CD14-positive monocyte (primary cell): ENCODE measurements around the gene PPP1R15B. TPM values are rescaled to one million over a fixed set of nuclear protein-coding genes. Genes with fewer than 3 reads are reported as not detected.

Experiments used
- DNase-seq, 3 donors: peaks; one replicate each; pipeline ENCODE4 v3.0.0-alpha.2; 2011 to 2022
- H2AFZ ChIP-seq: 2 replicates; pipeline ENCODE4 v1.6.0; 2012; ENCODE audit warnings: mild to moderate bottlenecking, low read depth, low read length, inconsistent platforms; ENCODE audit not compliant: insufficient read depth, poor library complexity, severe bottlenecking
- H3K27ac ChIP-seq, 2 donors: 1 replicate in 1 of 2; 2 replicates in 1 of 2; pipeline ENCODE4 v1.5.1; 2012 to 2013; ENCODE audit warnings: low read length in 2 of 2, control low read depth in 1 of 2, inconsistent platforms in 1 of 2, low read depth in 1 of 2, mild to moderate bottlenecking in 1 of 2
- H3K27me3 ChIP-seq, 2 donors: one replicate each; pipeline versions ENCODE4 v1.6.0 to v1.6.1; 2011 to 2013; ENCODE audit warnings: low read length in 2 of 2; ENCODE audit not compliant: control insufficient read depth in 2 of 2, insufficient read depth in 2 of 2
- H3K36me3 ChIP-seq, 2 donors: replicated peaks in 1 of 2; 1 replicate in 1 of 2; 2 replicates in 1 of 2; pipeline versions ENCODE4 v1.5.1 to v1.6.1; 2012 to 2013; ENCODE audit warnings: low read length in 2 of 2, control low read depth in 1 of 2, inconsistent platforms in 1 of 2, mild to moderate bottlenecking in 1 of 2; ENCODE audit not compliant: insufficient read depth in 2 of 2, control insufficient read depth in 1 of 2
- H3K4me1 ChIP-seq, 2 donors: 1 replicate in 1 of 2; 2 replicates in 1 of 2; pipeline versions ENCODE4 v1.5.1 to v1.6.1; 2012 to 2013; ENCODE audit warnings: low read length in 2 of 2, control low read depth in 1 of 2, inconsistent platforms in 1 of 2, mild to moderate bottlenecking in 1 of 2, moderate library complexity in 1 of 2; ENCODE audit not compliant: insufficient read depth in 2 of 2, control insufficient read depth in 1 of 2
- H3K4me2 ChIP-seq: replicated peaks from 2 replicates; pipeline ENCODE3; 2012; ENCODE audit warnings: low read length, moderate library complexity, mild to moderate bottlenecking; ENCODE audit not compliant: poor library complexity, severe bottlenecking; ENCODE audit errors: extremely low read depth
- H3K4me3 ChIP-seq, 3 experiments: fragments of 200-600 bp in 1 of 3; sonication (generic) in 1 of 3; replicated peaks in 1 of 3; 1 replicate in 2 of 3; 2 replicates in 1 of 3; pipeline ENCODE4 v1.5.1; 2011 to 2013; ENCODE audit warnings: low read length in 3 of 3, mild to moderate bottlenecking in 3 of 3, control low read depth in 2 of 3, low read depth in 2 of 3, inconsistent platforms in 1 of 3, moderate library complexity in 1 of 3
- H3K79me2 ChIP-seq: 2 replicates; pipeline ENCODE4 v1.6.0; 2012; ENCODE audit warnings: mild to moderate bottlenecking, control low read depth, inconsistent platforms, low read length, moderate library complexity; ENCODE audit not compliant: insufficient read depth
- H3K9ac ChIP-seq: 2 replicates; pipeline ENCODE4 v1.6.0; 2017; ENCODE audit warnings: low read length, mild to moderate bottlenecking; ENCODE audit not compliant: insufficient read depth, poor library complexity, severe bottlenecking
- H3K9me3 ChIP-seq, 2 donors: replicated peaks in 1 of 2; 1 replicate in 1 of 2; 2 replicates in 1 of 2; pipeline versions ENCODE4 v1.5.1 to v1.6.1; 2012 to 2013; ENCODE audit warnings: low read length in 2 of 2, control low read depth in 1 of 2; ENCODE audit not compliant: control insufficient read depth in 1 of 2, insufficient read depth in 1 of 2
- H4K20me1 ChIP-seq: 2 replicates; pipeline ENCODE4 v1.6.0; 2012; ENCODE audit warnings: mild to moderate bottlenecking, low read length, control low read depth, moderate library complexity; ENCODE audit not compliant: insufficient read depth
- H3K27ac Mint-ChIP-seq, 7 donors: one replicate each; pipeline ENCODE4 v1.8.0; 2020; ENCODE audit warnings: mild to moderate bottlenecking in 7 of 7, mixed read lengths in 7 of 7, moderate library complexity in 6 of 7, inconsistent platforms in 2 of 7
- H3K27me3 Mint-ChIP-seq, 3 donors: one replicate each; pipeline ENCODE4 v1.8.0; 2021 to 2022; ENCODE audit warnings: low read depth in 3 of 3, mild to moderate bottlenecking in 3 of 3, mixed read lengths in 3 of 3, moderate library complexity in 3 of 3, inconsistent platforms in 1 of 3
- H3K36me3 Mint-ChIP-seq, 2 donors: one replicate each; pipeline ENCODE4 v1.8.0; 2020; ENCODE audit warnings: mixed read lengths in 2 of 2, inconsistent platforms in 1 of 2, mild to moderate bottlenecking in 1 of 2
- H3K4me1 Mint-ChIP-seq: one replicate; pipeline ENCODE4 v1.8.0; 2020; ENCODE audit warnings: mild to moderate bottlenecking, mixed read lengths
- H3K4me3 Mint-ChIP-seq, 2 donors: one replicate each; pipeline ENCODE4 v1.8.0; 2020; ENCODE audit warnings: mild to moderate bottlenecking in 2 of 2, mixed read lengths in 2 of 2, moderate library complexity in 1 of 2
- H3K9me3 Mint-ChIP-seq, 7 donors: one replicate each; pipeline ENCODE4 v1.8.0; 2020 to 2022; ENCODE audit warnings: mixed read lengths in 7 of 7, mild to moderate bottlenecking in 6 of 7, moderate library complexity in 6 of 7, inconsistent platforms in 2 of 7
- WGBS: methylation state at CpG from one replicate; pipeline ENCODE4 v1.1.5; 2013; ENCODE audit warnings: missing lambda C conversion rate; ENCODE audit not compliant: insufficient coverage; 5-methylcytosine and 5-hydroxymethylcytosine counted together
- intact Hi-C, 2 donors: fragments of 100-400 bp; cut with micrococcal nuclease; formaldehyde crosslinking; loops; one replicate each; pipeline versions ENCODE4 v1.15.0 to v1.15.1; 2023
- polyA plus RNA-seq, 3 donors: library from polyadenylated mRNA; depleted of rRNA in 1 of 3; unstranded in 2 of 3; stranded (reverse) in 1 of 3; fragments of 300-500 nt in 2 of 3; fragments of >200 nt in 1 of 3; fragmentation: Illumina TruSeq in 2 of 3; gene quantifications; 1 replicate in 2 of 3; 2 replicates in 1 of 3; pipeline ENCODE4 v1.2.3, GENCODE V29; 2012 to 2021
- TF ChIP-seq, protein P1 (sequence below): fragments of 200-600 bp; IDR thresholded peaks from one replicate; pipeline ENCODE4 v1.8.0; 2022; ENCODE audit warnings: antibody characterized with exemption, mild to moderate bottlenecking

The PPP1R15B gene
- polyA plus RNA-seq, 3 donors, result 31.1 to 117 (median 31.8) TPM

DNA sequence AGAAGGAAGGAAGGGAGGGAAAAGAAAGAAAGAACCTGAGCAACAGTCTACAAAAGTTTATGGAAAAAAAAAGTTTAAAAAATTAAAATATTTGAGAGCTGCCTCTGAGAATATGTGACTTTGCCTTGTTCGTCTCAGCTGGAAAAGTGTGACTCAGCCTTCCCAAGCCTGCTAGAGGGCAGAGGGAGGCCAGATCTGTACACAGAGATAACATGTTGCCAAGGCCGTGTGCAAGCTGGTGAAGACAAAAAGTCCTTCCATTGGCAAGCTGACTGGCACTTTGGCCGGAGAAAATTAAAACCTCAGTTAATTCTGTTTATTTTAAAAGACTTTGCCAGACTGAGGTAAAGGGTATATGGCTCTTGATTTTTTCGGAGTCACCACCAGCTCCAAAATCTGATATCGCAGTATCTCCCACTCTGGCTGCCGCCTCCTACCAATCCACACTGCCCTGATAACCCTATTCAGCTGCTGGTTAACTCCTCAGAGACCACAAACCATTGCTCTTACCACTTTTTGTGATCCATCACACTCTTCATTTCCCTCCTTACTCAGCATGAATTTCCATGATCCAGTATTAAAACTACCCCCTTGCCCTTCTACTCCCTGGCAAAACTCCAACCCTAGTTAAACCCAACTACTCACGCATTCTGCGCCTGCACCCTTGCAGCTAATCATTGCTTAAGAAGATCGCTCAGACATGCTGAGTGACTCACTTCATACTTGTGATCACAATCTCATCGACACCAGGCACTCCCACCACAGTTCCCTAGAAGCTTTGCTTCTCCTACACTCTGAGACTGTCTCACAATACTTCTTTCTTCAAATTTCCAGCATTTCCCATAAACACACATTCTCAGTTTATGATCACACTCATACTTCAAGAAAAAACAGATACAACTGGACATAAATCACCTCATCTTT, 5.7 kb upstream of the PPP1R15B start:
- H3K4me1 ChIP-seq, result peaks cover 31 to 32% of the 10 kb centered on the region in 2 donors
- no peaks in the 10 kb centered on the region for H3K27me3 ChIP-seq
- H3K27me3 Mint-ChIP-seq, result peaks cover 0 to 4% (median 0%) of the 10 kb centered on the region in 3 donors
- peak overlapping the region in 1 of 2 donors; percentile 57 for H3K27ac ChIP-seq
- no peaks in the 10 kb centered on the region for H4K20me1 ChIP-seq
- no peak overlapping the region for H3K4me3 ChIP-seq
- H3K27ac Mint-ChIP-seq, result peak overlapping the region; percentile 51 to 91 (median 87)
- H3K4me3 Mint-ChIP-seq, result no peak overlapping the region
- H3K36me3 ChIP-seq, result no peaks in the 10 kb centered on the region
- intact Hi-C loops, result no loop called here
- TF ChIP-seq, protein P1, sequence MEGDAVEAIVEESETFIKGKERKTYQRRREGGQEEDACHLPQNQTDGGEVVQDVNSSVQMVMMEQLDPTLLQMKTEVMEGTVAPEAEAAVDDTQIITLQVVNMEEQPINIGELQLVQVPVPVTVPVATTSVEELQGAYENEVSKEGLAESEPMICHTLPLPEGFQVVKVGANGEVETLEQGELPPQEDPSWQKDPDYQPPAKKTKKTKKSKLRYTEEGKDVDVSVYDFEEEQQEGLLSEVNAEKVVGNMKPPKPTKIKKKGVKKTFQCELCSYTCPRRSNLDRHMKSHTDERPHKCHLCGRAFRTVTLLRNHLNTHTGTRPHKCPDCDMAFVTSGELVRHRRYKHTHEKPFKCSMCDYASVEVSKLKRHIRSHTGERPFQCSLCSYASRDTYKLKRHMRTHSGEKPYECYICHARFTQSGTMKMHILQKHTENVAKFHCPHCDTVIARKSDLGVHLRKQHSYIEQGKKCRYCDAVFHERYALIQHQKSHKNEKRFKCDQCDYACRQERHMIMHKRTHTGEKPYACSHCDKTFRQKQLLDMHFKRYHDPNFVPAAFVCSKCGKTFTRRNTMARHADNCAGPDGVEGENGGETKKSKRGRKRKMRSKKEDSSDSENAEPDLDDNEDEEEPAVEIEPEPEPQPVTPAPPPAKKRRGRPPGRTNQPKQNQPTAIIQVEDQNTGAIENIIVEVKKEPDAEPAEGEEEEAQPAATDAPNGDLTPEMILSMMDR, result no peak
- peaks cover 0 to 5% of the 10 kb centered on the region in 2 donors for H3K36me3 Mint-ChIP-seq
- no peak overlapping the region for H3K4me2 ChIP-seq
- H3K79me2 ChIP-seq, result peaks cover 5% of the 10 kb centered on the region
- no peaks in the 10 kb centered on the region for H3K9me3 ChIP-seq
- WGBS, result 22% methylated on average over 8 of the region's 10 CpGs
- H3K9ac ChIP-seq, result no peak overlapping the region
- no peak overlapping the region for H2AFZ ChIP-seq
- H3K9me3 Mint-ChIP-seq, result peaks cover 0 to 1% (median 0%) of the 10 kb centered on the region in 7 donors
- peaks cover 38% of the 10 kb centered on the region for H3K4me1 Mint-ChIP-seq
- DNase-seq, result peak; percentile 82 to 95 (median 86)

DNA sequence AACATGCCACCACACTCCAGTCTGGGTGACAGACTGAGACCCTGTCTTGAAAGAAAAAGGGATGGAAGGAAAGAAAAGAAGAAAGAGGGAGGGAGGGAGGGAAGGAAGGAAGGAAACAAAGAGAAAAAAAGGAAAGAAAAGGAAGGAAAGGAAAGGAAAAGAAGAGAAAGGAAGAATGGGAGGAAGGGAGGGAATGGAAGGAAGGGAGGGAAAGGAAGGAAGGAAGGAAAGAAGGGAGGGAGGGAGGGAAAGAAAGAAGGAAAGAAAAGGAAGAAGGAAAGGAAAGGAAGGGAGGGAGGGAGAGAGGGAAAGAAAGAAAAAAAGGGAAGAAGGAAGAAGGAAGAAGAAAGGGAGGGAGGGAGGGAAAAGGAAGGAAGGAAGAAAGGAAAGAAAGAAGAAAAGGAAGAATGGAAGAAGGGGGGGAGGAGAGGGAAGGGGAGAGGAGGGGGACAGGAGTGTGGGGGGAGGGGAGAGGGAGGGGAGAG, 5.0 kb upstream of the PPP1R15B start:
- intact Hi-C loops, result no loop called here

More for the DNA sequence above, 5.0 kb upstream of the PPP1R15B start:
- peaks cover 0 to 1% (median 0%) of the 10 kb centered on the region in 7 donors for H3K9me3 Mint-ChIP-seq
- peaks cover 35% of the 10 kb centered on the region in 2 donors for H3K4me1 ChIP-seq
- H2AFZ ChIP-seq, result no peak overlapping the region
- DNase-seq, result no peak
- peaks cover 40% of the 10 kb centered on the region for H3K4me1 Mint-ChIP-seq
- no peaks in the 10 kb centered on the region for H3K36me3 ChIP-seq
- no peak overlapping the region for H3K4me3 Mint-ChIP-seq
- no peaks in the 10 kb centered on the region for H4K20me1 ChIP-seq
- peak overlapping the region in 2 of 7 donors; percentile 67 to 88 for H3K27ac Mint-ChIP-seq
- no peak overlapping the region for H3K9ac ChIP-seq
- H3K36me3 Mint-ChIP-seq, result peaks cover 0 to 5% of the 10 kb centered on the region in 2 donors
- no peak overlapping the region for H3K4me2 ChIP-seq
- no peak overlapping the region for H3K4me3 ChIP-seq
- TF ChIP-seq, protein P1, result no peak
- H3K79me2 ChIP-seq, result peaks cover 9% of the 10 kb centered on the region
- peaks cover 0 to 4% (median 0%) of the 10 kb centered on the region in 3 donors for H3K27me3 Mint-ChIP-seq
- no peaks in the 10 kb centered on the region for H3K9me3 ChIP-seq
- H3K27me3 ChIP-seq, result no peaks in the 10 kb centered on the region
- no peak overlapping the region for H3K27ac ChIP-seq
